SJCRH30 (cell line): ENCODE data around the gene MIX23. TPM values are rescaled to one million over a fixed set of nuclear protein-coding genes. Genes with fewer than 3 reads are reported as not detected.

ENCODE experiments used
- DNase-seq, 2 experiments: peaks; one replicate each; pipeline ENCODE4 v3.0.0-alpha.2; 2015 to 2020
- H3K27ac ChIP-seq: fragments of 250-450 bp; sonication (Bioruptor Pico); 2 replicates; pipeline ENCODE4 v1.5.1; 2020; ENCODE audit warnings: mild to moderate bottlenecking, moderate library complexity
- H3K27me3 ChIP-seq: fragments of 250-450 bp; sonication (Bioruptor Pico); 2 replicates; pipeline ENCODE4 v1.5.1; 2020; ENCODE audit warnings: mild to moderate bottlenecking, moderate library complexity
- H3K36me3 ChIP-seq: fragments of 250-450 bp; sonication (Bioruptor Pico); 2 replicates; pipeline ENCODE4 v1.5.1; 2020; ENCODE audit warnings: mild to moderate bottlenecking, moderate library complexity
- H3K4me1 ChIP-seq: fragments of 250-450 bp; sonication (Bioruptor Pico); 2 replicates; pipeline ENCODE4 v1.5.1; 2020; ENCODE audit warnings: mild to moderate bottlenecking, moderate library complexity
- H3K4me3 ChIP-seq: fragments of 250-450 bp; sonication (Bioruptor Pico); 2 replicates; pipeline ENCODE4 v1.5.1; 2020; ENCODE audit warnings: mild to moderate bottlenecking, moderate library complexity
- H3K9me3 ChIP-seq: fragments of 250-450 bp; sonication (Bioruptor Pico); replicated peaks from 2 replicates; pipeline ENCODE4 v1.5.1; 2020; ENCODE audit warnings: mild to moderate bottlenecking, moderate library complexity
- total RNA-seq: library from RNA; depleted of rRNA; stranded (reverse); fragments of >200 nt; shearing (Covaris generic); gene quantifications from 2 replicates; pipeline ENCODE4 v1.2.3, GENCODE V29; 2014; rRNA removed

Gene MIX23
- total RNA-seq: 111 and 112 TPM in 2 replicates

- H3K27ac ChIP-seq: peak within 1 kb of the TSS; percentile 64
- peaks cover 6% of the 10 kb centered on the region; the same call in 1 of the 2 replicates for H3K4me1 ChIP-seq
- H3K27me3 ChIP-seq: no peaks in the 10 kb centered on the region
- peak; percentile 90 to 93 for DNase-seq
- no peaks in the 10 kb centered on the region for H3K9me3 ChIP-seq
- H3K4me3 ChIP-seq: peak within 1 kb of the TSS; percentile 71
- H3K36me3 ChIP-seq: 0 out of 2 replicates have a peak, but pooled peaks cover 4% of the 10 kb centered on the region
Measured at GRCh38 chr3:122382888-122383666, at the start of gene MIX23. Gene MIX23, minus strand, starts transcription at chr3:122383231. Its CDS starts 7 bp downstream, at chr3:122383224.

DNA sequence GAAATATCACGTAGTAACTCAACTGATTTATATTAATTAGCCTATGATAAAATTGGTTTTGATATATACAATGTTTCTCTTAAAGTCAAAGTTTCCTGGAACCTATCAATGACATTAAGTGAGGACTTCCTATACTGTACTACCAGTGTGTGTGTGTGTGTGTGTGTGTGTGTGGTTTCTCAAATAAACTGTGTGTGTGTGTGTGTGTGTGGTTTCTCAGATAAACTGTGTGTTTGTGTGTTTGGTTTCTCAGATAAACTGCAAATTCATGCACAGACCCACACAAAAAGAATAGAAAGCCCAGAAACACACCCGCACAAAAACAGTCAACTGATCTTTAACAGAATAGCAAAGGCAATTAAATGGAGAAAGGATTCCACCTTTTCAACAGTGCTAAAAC, 47.3 kb upstream of the MIX23 start:
- no peaks in the 10 kb centered on the region for H3K27me3 ChIP-seq
- H3K36me3 ChIP-seq: peaks cover 73% of the 10 kb centered on the region

DNA sequence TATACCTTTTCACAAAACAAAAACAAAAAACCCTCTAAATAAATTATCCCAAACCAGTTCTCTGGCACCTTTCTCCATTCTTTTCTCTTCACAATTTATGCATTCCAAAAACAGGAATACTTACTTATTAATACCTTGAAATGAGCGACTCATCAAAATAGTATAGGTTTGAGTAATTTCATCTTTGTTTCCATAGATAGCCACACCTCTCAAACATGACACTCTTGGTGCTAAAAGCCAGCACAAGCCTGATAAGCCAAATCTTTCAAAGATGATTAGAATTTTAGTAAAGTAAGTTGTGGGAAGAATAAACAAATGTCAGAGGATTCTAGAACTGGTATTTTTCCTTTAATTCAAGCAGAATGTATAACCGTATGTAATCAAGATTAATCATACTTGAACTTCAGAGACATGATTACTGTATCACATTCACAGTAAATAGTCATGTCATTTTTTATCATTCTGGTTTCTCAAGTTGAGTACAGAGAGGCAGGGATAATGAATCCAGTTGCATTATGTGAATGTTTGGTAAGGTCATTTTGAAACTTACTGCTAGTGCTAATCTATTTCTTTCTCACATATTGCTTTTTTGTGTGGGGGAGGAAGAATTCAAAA, 44.9 kb upstream of the MIX23 start:
- Histone ChIP-seq H3K27ac (no peak overlapping the region), H3K36me3 (peaks cover 70% of the 10 kb centered on the region)
- no peak for DNase-seq

More for the DNA sequence above, 47.3 kb upstream of the MIX23 start:
- no peak overlapping the region for H3K4me3 ChIP-seq
- H3K27ac ChIP-seq: no peak overlapping the region
- no peaks in the 10 kb centered on the region for H3K4me1 ChIP-seq
- no peaks in the 10 kb centered on the region for H3K9me3 ChIP-seq
- no peak for DNase-seq

GRCh38 chr3:122421836-122422235, 38.8 kb upstream of the MIX23 start:
- H3K4me1 ChIP-seq: no peaks in the 10 kb centered on the region
- H3K4me3 ChIP-seq: no peak overlapping the region
- peaks cover 36% of the 10 kb centered on the region for H3K36me3 ChIP-seq
- no peaks in the 10 kb centered on the region for H3K9me3 ChIP-seq
- DNase-seq: no peak
- no peak overlapping the region for H3K27ac ChIP-seq
- H3K27me3 ChIP-seq: no peaks in the 10 kb centered on the region

More for the DNA sequence above, 44.9 kb upstream of the MIX23 start:
- no peaks in the 10 kb centered on the region for H3K4me1 ChIP-seq
- no peaks in the 10 kb centered on the region for H3K27me3 ChIP-seq
- H3K9me3 ChIP-seq: no peaks in the 10 kb centered on the region
- H3K4me3 ChIP-seq: no peak overlapping the region

DNA sequence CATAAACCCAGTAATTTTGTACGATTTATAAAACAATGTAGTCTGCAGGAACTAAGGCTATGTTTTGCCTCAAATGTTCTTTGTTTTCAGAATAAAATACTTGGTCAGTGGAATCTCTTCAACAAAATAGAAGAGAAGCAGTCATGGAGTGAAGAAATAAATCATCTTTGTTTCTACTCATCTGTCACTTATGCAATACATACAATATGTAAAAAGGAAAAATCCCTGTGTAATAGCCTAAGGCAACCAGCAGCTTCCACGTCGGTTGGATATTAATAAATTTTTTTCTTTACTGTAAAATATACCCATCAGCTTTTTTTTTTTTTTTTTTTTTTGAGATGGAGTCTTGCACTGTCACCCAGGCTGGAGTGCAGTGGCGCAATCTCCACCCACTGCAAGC, 38.1 kb upstream of the MIX23 start:
- Histone ChIP-seq H3K4me3 (no peak overlapping the region), H3K27ac (no peak overlapping the region), H3K9me3 (no peaks in the 10 kb centered on the region), H3K27me3 (no peaks in the 10 kb centered on the region), H3K4me1 (no peaks in the 10 kb centered on the region), H3K36me3 (peaks cover 29% of the 10 kb centered on the region)
- no peak for DNase-seq

- DNase-seq: peak in 1 of 2 experiments; percentile 2
- Histone ChIP-seq H3K27ac (no peak overlapping the region; the same call in 1 of the 2 replicates), H3K27me3 (no peaks in the 10 kb centered on the region), H3K4me1 (no peaks in the 10 kb centered on the region; the same call in 1 of the 2 replicates), H3K4me3 (peak overlapping the region; percentile 67), H3K36me3 (no peaks in the 10 kb centered on the region), H3K9me3 (no peaks in the 10 kb centered on the region)
Measured at GRCh38 chr3:122416966-122417365, 33.9 kb upstream of the MIX23 start.

- Histone ChIP-seq H3K4me1 (no peaks in the 10 kb centered on the region; the same call in 1 of the 2 replicates), H3K27me3 (no peaks in the 10 kb centered on the region), H3K4me3 (peak within 1 kb of the TSS; percentile 67), H3K36me3 (no peaks in the 10 kb centered on the region; the same call in 1 of the 2 replicates), H3K27ac (peak within 1 kb of the TSS; percentile 54), H3K9me3 (no peaks in the 10 kb centered on the region)
- peak; percentile 97 to 99 for DNase-seq
Measured at GRCh38 chr3:122415762-122416654, 33.0 kb upstream of the MIX23 start, which contains the start of gene WDR5B. Gene WDR5B, minus strand, starts transcription at chr3:122416062. Its CDS starts 534 bp downstream, at chr3:122415528.

- H3K27me3 ChIP-seq: no peaks in the 10 kb centered on the region
- peak; percentile 45 to 64 for DNase-seq
- H3K9me3 ChIP-seq: no peaks in the 10 kb centered on the region
- peak overlapping the region; percentile 54 for H3K27ac ChIP-seq
- no peaks in the 10 kb centered on the region; the same call in 1 of the 2 replicates for H3K4me1 ChIP-seq
- no peaks in the 10 kb centered on the region; the same call in 1 of the 2 replicates for H3K36me3 ChIP-seq
- H3K4me3 ChIP-seq: peak overlapping the region; percentile 67
Measured at GRCh38 chr3:122415104-122415744, 32.2 kb upstream of the MIX23 start.

- H3K9me3 ChIP-seq: no peaks in the 10 kb centered on the region
- no peak for DNase-seq
- H3K36me3 ChIP-seq: peaks cover 4% of the 10 kb centered on the region; the same call in 1 of the 2 replicates
- no peak overlapping the region for H3K4me3 ChIP-seq
- no peak overlapping the region for H3K27ac ChIP-seq
- no peaks in the 10 kb centered on the region for H3K27me3 ChIP-seq
- H3K4me1 ChIP-seq: no peaks in the 10 kb centered on the region; the same call in 1 of the 2 replicates
Measured at GRCh38 chr3:122414391-122414790, 31.4 kb upstream of the MIX23 start.

GRCh38 chr3:122410639-122411038, 27.6 kb upstream of the MIX23 start:
- Histone ChIP-seq H3K27me3 (no peaks in the 10 kb centered on the region), H3K4me1 (no peaks in the 10 kb centered on the region; the same call in 1 of the 2 replicates), H3K4me3 (no peak overlapping the region), H3K9me3 (no peaks in the 10 kb centered on the region), H3K36me3 (peaks cover 4% of the 10 kb centered on the region; the same call in 1 of the 2 replicates), H3K27ac (no peak overlapping the region)
- DNase-seq: no peak

DNA sequence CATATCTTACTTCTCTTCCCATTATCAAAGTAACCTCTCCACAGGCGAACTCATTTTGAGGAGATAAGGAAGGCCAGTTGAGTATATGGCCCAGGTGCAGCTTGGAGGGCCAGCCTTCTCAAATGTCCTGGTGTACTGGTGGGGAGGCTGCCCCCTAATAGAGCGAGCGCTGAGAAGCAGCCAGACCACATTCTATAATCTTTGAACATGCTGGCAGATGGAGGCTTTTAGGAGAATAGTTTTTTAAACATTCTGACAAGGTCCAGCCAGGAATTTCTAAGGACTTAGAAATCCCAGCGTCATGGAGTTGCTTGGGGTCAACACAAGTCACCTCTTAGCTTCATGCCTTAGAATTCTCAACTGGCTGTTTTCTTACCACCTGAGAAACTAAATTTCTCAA, 27.1 kb upstream of the MIX23 start:
- Histone ChIP-seq H3K4me3 (no peak overlapping the region), H3K4me1 (no peaks in the 10 kb centered on the region; the same call in 1 of the 2 replicates)

DNA sequence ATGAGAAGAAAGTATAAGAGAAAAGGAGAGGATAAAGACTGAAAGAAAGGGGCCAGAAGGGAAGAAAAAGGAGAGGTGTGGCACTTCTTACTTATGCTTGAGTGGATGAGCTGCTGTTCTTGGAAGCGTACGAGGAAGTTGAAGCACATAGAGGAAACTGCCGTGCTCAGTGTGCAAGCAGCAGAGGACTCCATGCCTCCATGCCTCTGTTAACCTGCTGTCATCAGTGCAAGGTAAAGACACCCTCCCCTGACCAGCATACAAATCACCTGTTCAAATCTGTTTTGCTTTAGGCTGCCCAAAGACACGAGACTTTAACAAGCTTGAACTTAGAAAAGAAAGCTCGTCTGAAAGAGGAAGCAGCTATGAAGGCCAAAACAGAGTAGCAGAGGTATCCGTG, 26.4 kb upstream of the MIX23 start:
- no peak overlapping the region for H3K4me3 ChIP-seq
- no peak overlapping the region for H3K27ac ChIP-seq
- H3K4me1 ChIP-seq: no peaks in the 10 kb centered on the region
- no peaks in the 10 kb centered on the region for H3K27me3 ChIP-seq
- peaks cover 8% of the 10 kb centered on the region for H3K36me3 ChIP-seq
- DNase-seq: no peak
- no peaks in the 10 kb centered on the region for H3K9me3 ChIP-seq

More for the DNA sequence above, 27.1 kb upstream of the MIX23 start:
- no peaks in the 10 kb centered on the region for H3K9me3 ChIP-seq
- no peaks in the 10 kb centered on the region for H3K27me3 ChIP-seq
- no peak overlapping the region for H3K27ac ChIP-seq
- DNase-seq: no peak
- H3K36me3 ChIP-seq: peaks cover 4% of the 10 kb centered on the region; the same call in 1 of the 2 replicates

DNA sequence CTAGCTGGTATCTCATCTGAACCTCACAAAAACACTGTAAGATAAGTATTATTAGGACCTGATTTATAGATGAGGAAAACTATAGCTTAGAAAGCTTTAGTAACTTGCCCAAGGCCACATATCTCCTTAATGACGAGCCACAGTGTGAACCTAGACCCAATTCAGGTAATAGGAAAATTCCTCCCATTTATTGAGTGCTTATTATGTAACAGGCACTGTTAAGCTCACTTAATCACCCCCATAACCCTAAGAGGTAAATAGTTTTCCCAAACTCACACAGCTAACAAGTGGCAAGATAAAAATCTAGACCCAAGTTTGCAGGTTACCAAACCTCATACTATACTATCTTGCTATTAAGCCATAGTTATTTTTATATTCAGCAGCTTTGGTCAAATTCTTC, 24.9 kb upstream of the MIX23 start:
- peaks cover 11% of the 10 kb centered on the region for H3K36me3 ChIP-seq
- no peaks in the 10 kb centered on the region for H3K27me3 ChIP-seq
- H3K27ac ChIP-seq: no peak overlapping the region
- H3K9me3 ChIP-seq: no peaks in the 10 kb centered on the region
- DNase-seq: no peak
- H3K4me1 ChIP-seq: no peaks in the 10 kb centered on the region
- no peak overlapping the region for H3K4me3 ChIP-seq

DNA sequence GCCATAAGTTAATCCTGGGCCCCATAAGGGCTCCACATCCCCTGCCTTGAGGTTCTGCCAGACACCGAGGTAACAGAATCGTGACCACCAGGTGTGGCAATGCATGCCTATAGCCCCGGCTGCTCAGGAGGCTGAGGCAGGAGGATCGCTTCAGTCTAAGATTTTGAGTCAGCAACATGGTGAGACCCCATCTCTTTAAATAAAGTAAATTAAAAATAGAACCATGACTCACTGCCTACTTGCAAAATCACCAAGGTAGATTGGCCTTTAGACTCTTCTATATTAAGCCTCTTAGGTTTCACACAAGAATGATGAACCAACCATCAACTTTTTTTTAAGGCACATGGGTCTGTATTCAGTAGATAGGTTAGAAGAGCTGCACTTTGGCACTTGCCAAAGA, 23.2 kb upstream of the MIX23 start:
- H3K36me3 ChIP-seq: peaks cover 11% of the 10 kb centered on the region
- no peak for DNase-seq
- no peaks in the 10 kb centered on the region for H3K9me3 ChIP-seq
- no peak overlapping the region for H3K27ac ChIP-seq
- no peak overlapping the region for H3K4me3 ChIP-seq
- no peaks in the 10 kb centered on the region for H3K27me3 ChIP-seq
- H3K4me1 ChIP-seq: no peaks in the 10 kb centered on the region
